ENCODE results near the gene MS4A4A.

DNA sequence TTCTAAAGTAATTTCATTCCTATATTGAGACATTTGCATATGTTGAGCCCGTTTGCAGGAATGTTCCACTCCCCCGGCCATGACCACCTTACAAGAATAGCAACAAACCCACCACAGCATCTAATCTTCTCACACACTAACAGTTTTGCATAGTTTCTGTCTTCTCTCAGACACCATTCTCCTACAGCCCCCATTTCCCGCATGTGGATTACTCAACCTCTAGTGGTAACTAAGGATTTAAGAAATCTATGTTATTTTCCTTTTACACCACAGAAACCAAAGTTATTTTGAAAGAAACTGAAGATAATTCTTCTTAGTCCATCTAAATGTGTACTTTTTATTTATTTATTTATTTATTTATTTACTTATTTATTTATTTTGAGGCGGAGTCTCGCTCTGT lies 39.8 kb upstream of the MS4A4A start:
- TF ChIP-seq RFX5 (IDR thresholded peaks at IDR 0.05; ENCODE audit: low read depth, low read length) (no peak), POLR2A (IDR thresholded peaks at IDR 0.05; ENCODE audit: low read depth, low read length) (no peak), CTCF (conservative IDR thresholded peaks at IDR 0.05; ENCODE audit: low read depth, low read length) (no peak), NFE2L2 (IDR thresholded peaks at IDR 0.05; ENCODE audit: low read depth, low read length) (no peak), FOS (IDR thresholded peaks at IDR 0.05; ENCODE audit: low read depth, low read length) (no peak), BHLHE40 (IDR thresholded peaks at IDR 0.05; ENCODE audit: low read depth, low read length) (no peak), MAZ (IDR thresholded peaks at IDR 0.05; ENCODE audit: borderline replicate concordance, low read depth, low read length) (no peak), CEBPB (IDR thresholded peaks at IDR 0.05; ENCODE audit: low read depth, low read length) (no peak), MAFK (IDR thresholded peaks at IDR 0.05; ENCODE audit: low read depth, low read length) (no peak), MXI1 (IDR thresholded peaks at IDR 0.05; ENCODE audit: borderline replicate concordance, low read depth, low read length) (no peak), RAD21 (IDR thresholded peaks at IDR 0.05; ENCODE audit: low read length) (no peak), SMC3 (IDR thresholded peaks at IDR 0.05; ENCODE audit: low read depth, low read length) (no peak)
- TF ChIP-seq, protein P1, sequence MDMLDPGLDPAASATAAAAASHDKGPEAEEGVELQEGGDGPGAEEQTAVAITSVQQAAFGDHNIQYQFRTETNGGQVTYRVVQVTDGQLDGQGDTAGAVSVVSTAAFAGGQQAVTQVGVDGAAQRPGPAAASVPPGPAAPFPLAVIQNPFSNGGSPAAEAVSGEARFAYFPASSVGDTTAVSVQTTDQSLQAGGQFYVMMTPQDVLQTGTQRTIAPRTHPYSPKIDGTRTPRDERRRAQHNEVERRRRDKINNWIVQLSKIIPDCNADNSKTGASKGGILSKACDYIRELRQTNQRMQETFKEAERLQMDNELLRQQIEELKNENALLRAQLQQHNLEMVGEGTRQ (IDR thresholded peaks at IDR 0.05; ENCODE audit: low read depth, low read length) = no peak
- TF ChIP-seq, protein P2, sequence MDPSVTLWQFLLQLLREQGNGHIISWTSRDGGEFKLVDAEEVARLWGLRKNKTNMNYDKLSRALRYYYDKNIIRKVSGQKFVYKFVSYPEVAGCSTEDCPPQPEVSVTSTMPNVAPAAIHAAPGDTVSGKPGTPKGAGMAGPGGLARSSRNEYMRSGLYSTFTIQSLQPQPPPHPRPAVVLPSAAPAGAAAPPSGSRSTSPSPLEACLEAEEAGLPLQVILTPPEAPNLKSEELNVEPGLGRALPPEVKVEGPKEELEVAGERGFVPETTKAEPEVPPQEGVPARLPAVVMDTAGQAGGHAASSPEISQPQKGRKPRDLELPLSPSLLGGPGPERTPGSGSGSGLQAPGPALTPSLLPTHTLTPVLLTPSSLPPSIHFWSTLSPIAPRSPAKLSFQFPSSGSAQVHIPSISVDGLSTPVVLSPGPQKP (IDR thresholded peaks at IDR 0.05; ENCODE audit: borderline replicate concordance, low read depth, low read length) = no peak

All from IMR-90 (cell line).